Chondrocyte (in vitro differentiated cells): ENCODE measurements around the gene ITGA8. TPM values are rescaled to one million over a fixed set of nuclear protein-coding genes. Genes with fewer than 3 reads are reported as not detected.
A peak's percentile ranks its signal among the peaks of the same experiment; 100 is the strongest.

Experiments
- DNase-seq: peaks from one replicate; pipeline ENCODE4 v3.0.0; 2021; ENCODE audit warnings: mixed read lengths, low spot score
- H3K27ac Mint-ChIP-seq: one replicate; pipeline ENCODE4 v1.8.0; 2021; ENCODE audit warnings: mild to moderate bottlenecking, moderate library complexity, mixed read lengths; ENCODE audit not compliant: unreplicated experiment
- H3K27me3 Mint-ChIP-seq: 2 replicates; pipeline ENCODE4 v1.8.0; 2021; ENCODE audit warnings: low read depth, mixed read lengths
- H3K36me3 Mint-ChIP-seq: 2 replicates; pipeline ENCODE4 v1.8.0; 2021; ENCODE audit warnings: low read depth, mixed read lengths
- H3K4me1 Mint-ChIP-seq: 2 replicates; pipeline ENCODE4 v1.8.0; 2021; ENCODE audit warnings: low read depth, mild to moderate bottlenecking, mixed read lengths
- H3K4me3 Mint-ChIP-seq: one replicate; pipeline ENCODE4 v1.8.0; 2021; ENCODE audit warnings: mild to moderate bottlenecking, moderate library complexity, mixed read lengths; ENCODE audit not compliant: unreplicated experiment
- H3K9me3 Mint-ChIP-seq: 2 replicates; pipeline ENCODE4 v1.8.0; 2021; ENCODE audit warnings: low read depth, mixed read lengths
- CTCF ChIP-seq: fragments of 200-600 bp; sonication (generic); IDR thresholded peaks from 2 replicates; pipeline ENCODE4 v1.5.0; 2021; ENCODE audit warnings: antibody characterized with exemption, mild to moderate bottlenecking, moderate library complexity
- total RNA-seq: library from RNA; stranded (reverse); gene quantifications from 3 replicates; pipeline ENCODE4 v1.2.1, GENCODE V29; 2021

ITGA8 gene
- total RNA-seq, 1 donor from 2014 or later = 5.6 TPM

GRCh38 chr10:15652757-15653156 is 67.0 kb downstream of the ITGA8 start:
- H3K27me3 Mint-ChIP-seq = no peaks in the 10 kb centered on the region
- DNase-seq = no peak
- H3K4me3 Mint-ChIP-seq = no peak overlapping the region
- H3K27ac Mint-ChIP-seq = no peak overlapping the region
- peaks cover 15% of the 10 kb centered on the region for H3K4me1 Mint-ChIP-seq
- no peaks in the 10 kb centered on the region for H3K9me3 Mint-ChIP-seq
- H3K36me3 Mint-ChIP-seq = no peaks in the 10 kb centered on the region
- no peak for TF ChIP-seq CTCF

DNA sequence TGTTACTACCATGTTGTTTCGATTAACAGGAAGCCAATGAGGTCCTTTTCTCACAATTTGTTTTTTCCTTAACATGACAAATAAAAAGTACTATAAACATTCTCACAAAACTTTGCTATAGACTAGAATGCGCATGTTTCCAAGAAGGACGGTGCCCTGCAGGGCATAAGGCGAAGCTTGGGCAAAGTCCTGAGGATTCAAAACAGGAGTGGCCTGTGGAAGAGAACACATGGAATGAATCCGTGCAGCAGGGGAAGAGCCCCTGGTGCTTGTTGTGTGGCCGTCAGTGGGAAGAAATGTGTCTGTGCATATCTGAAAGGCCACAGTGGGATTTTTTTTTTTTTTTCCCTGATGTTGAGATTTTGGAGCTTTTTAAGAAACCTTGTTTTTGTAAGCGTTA is 67.6 kb downstream of the ITGA8 start:
- Mint-ChIP-seq H3K4me3 (no peak overlapping the region), H3K9me3 (no peaks in the 10 kb centered on the region), H3K36me3 (no peaks in the 10 kb centered on the region), H3K27me3 (no peaks in the 10 kb centered on the region), H3K4me1 (peaks cover 15% of the 10 kb centered on the region), H3K27ac (peak overlapping the region; percentile 43)
- TF ChIP-seq CTCF = no peak
- DNase-seq = no peak

DNA sequence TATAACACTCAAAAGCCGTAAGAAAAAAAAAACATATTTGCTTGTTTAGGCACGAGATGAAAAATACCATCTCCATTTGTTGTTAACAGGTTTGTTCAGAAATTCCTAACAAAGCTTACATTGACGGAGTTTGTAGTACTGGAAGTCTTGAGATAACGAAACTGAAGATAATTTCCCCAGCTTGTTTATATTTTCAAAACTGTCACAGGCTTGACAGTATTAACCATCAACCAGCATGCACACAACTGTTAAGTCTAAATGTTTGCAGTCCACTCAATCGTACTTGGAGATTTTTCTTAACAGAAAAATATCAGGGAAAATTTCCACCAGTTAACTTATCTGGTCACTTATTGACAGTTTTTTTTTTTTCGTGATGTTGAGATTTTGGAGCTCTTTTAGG is 68.5 kb downstream of the ITGA8 start:
- H3K27me3 Mint-ChIP-seq = no peaks in the 10 kb centered on the region
- TF ChIP-seq CTCF = no peak
- no peak for DNase-seq
- H3K27ac Mint-ChIP-seq = no peak overlapping the region
- no peaks in the 10 kb centered on the region for H3K9me3 Mint-ChIP-seq
- no peaks in the 10 kb centered on the region for H3K36me3 Mint-ChIP-seq
- H3K4me3 Mint-ChIP-seq = no peak overlapping the region
- H3K4me1 Mint-ChIP-seq = peaks cover 24% of the 10 kb centered on the region

DNA sequence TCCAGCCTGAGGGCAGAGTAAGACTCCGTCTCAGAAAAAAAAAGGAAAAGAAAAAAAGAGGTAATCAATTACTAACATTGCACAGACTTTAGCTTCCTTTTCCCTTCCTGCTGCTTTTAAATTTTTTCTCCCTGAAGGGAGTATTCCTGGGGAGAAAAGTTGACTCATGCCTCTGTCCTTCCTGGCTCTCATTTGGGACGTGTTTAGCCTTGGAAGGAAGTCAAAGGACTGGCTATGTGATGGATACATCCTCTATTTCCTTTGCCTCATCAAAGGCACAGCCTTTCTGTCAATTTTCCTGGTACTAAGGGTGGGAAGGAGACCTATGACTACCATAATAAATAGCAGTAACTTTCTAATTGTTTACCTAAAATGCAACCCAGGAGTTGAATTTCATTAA is 77.6 kb downstream of the ITGA8 start:
- Mint-ChIP-seq H3K4me3 (no peak overlapping the region), H3K36me3 (no peaks in the 10 kb centered on the region), H3K27ac (no peak overlapping the region), H3K4me1 (peaks cover 9% of the 10 kb centered on the region), H3K27me3 (no peaks in the 10 kb centered on the region), H3K9me3 (no peaks in the 10 kb centered on the region)
- no peak for DNase-seq
- TF ChIP-seq CTCF = no peak

- Mint-ChIP-seq H3K36me3 (no peaks in the 10 kb centered on the region), H3K4me1 (no peaks in the 10 kb centered on the region), H3K27ac (no peak overlapping the region), H3K9me3 (no peaks in the 10 kb centered on the region), H3K4me3 (no peak overlapping the region), H3K27me3 (no peaks in the 10 kb centered on the region)
- DNase-seq = no peak
- TF ChIP-seq CTCF = no peak
Measured at GRCh38 chr10:15640536-15641085, 79.1 kb downstream of the ITGA8 start.
